Measurements from ENCODE around the gene MAPK8IP3.

GRCh38 chr16:1676661-1677060 is 29.3 kb upstream of the MAPK8IP3 start:
- no peak for TF ChIP-seq POLR2A (IDR thresholded peaks at IDR 0.05)
- TF ChIP-seq, protein P1, sequence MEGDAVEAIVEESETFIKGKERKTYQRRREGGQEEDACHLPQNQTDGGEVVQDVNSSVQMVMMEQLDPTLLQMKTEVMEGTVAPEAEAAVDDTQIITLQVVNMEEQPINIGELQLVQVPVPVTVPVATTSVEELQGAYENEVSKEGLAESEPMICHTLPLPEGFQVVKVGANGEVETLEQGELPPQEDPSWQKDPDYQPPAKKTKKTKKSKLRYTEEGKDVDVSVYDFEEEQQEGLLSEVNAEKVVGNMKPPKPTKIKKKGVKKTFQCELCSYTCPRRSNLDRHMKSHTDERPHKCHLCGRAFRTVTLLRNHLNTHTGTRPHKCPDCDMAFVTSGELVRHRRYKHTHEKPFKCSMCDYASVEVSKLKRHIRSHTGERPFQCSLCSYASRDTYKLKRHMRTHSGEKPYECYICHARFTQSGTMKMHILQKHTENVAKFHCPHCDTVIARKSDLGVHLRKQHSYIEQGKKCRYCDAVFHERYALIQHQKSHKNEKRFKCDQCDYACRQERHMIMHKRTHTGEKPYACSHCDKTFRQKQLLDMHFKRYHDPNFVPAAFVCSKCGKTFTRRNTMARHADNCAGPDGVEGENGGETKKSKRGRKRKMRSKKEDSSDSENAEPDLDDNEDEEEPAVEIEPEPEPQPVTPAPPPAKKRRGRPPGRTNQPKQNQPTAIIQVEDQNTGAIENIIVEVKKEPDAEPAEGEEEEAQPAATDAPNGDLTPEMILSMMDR (IDR thresholded peaks at IDR 0.05): no peak
- no peak for TF ChIP-seq EP300 (IDR thresholded peaks at IDR 0.05)

All from suprapubic skin (tissue), 3 donors.